SKM-1 treated with dmso at 0.1 percent for 144 hours (cell line): ENCODE data around the gene UAP1L1.
"Not testable (repeated sequence)": the region's sequence is repeated elsewhere in the genome, so short reads cannot be mapped to it uniquely, and the experiment has no call there.

ENCODE experiments used
- DNase-seq: peaks from one replicate; lab custom pipeline; 2025; ENCODE audit not compliant: unreplicated experiment; lab: John Stamatoyannopoulos, UW

The UAP1L1 gene

GRCh38 chr9:137077010-137077747 is at the start of gene UAP1L1:
Gene UAP1L1 (plus strand): TSS chr9:137077517. CDS start chr9:137077533, 16 bp downstream.
- DNase-seq, result no peak

- DNase-seq, result peak; percentile 40
These were observed 48.9 kb upstream of the UAP1L1 start for GRCh38 chr9:137028263-137029057.

- DNase-seq, result peak; percentile 56
These were observed 48.0 kb upstream of the UAP1L1 start for GRCh38 chr9:137029058-137029936.

- peak; percentile 26 for DNase-seq
These were observed 47.3 kb upstream of the UAP1L1 start for GRCh38 chr9:137030006-137030405.

GRCh38 chr9:137030538-137031527 is 46.5 kb upstream of the UAP1L1 start:
- peak; percentile 84 for DNase-seq

- peak; percentile 51 for DNase-seq
These were observed 45.2 kb upstream of the UAP1L1 start, which contains the start of gene FUT7 for GRCh38 chr9:137031904-137032640. Gene FUT7 (minus strand): TSS chr9:137032088. CDS start chr9:137031991, 97 bp downstream.

- peak; percentile 75 for DNase-seq
These were observed 44.5 kb upstream of the UAP1L1 start for GRCh38 chr9:137032858-137033257.

GRCh38 chr9:137033481-137033880 is 43.8 kb upstream of the UAP1L1 start:
- DNase-seq, result not testable (repeated sequence)

- DNase-seq, result peak; percentile 64
These were observed 43.1 kb upstream of the UAP1L1 start for GRCh38 chr9:137034039-137034708.

GRCh38 chr9:137034709-137035506 is 42.4 kb upstream of the UAP1L1 start:
- peak; percentile 75 for DNase-seq

- DNase-seq, result no peak
These were observed 41.8 kb upstream of the UAP1L1 start for GRCh38 chr9:137035507-137035834.

GRCh38 chr9:137035937-137036336 is 41.4 kb upstream of the UAP1L1 start:
- no peak for DNase-seq

GRCh38 chr9:137037035-137037434 is 40.3 kb upstream of the UAP1L1 start:
- no peak for DNase-seq

GRCh38 chr9:137037483-137037882 is 39.8 kb upstream of the UAP1L1 start:
- DNase-seq, result no peak

- no peak for DNase-seq
These were observed 38.4 kb upstream of the UAP1L1 start for GRCh38 chr9:137038916-137039315.

- DNase-seq, result no peak
These were observed 37.5 kb upstream of the UAP1L1 start for GRCh38 chr9:137039611-137040366.

GRCh38 chr9:137040568-137040967 is 36.7 kb upstream of the UAP1L1 start:
- no peak for DNase-seq
